Kidney capillary endothelial cell (primary cell): Measurements from ENCODE around the gene C1QTNF1.
A peak's percentile ranks its signal among the peaks of the same experiment; 100 is the strongest.
"Not testable (repeated sequence)": the region's sequence is repeated elsewhere in the genome, so short reads cannot be mapped to it uniquely, and the experiment has no call there.

Source experiments
- DNase-seq: peaks from one replicate; pipeline ENCODE4 v3.0.0-alpha.2; 2018; ENCODE audit warnings: low spot score

Gene C1QTNF1

GRCh38 chr17:79024901-79025737, 1.1 kb downstream of the C1QTNF1 start:
- no peak for DNase-seq

DNA sequence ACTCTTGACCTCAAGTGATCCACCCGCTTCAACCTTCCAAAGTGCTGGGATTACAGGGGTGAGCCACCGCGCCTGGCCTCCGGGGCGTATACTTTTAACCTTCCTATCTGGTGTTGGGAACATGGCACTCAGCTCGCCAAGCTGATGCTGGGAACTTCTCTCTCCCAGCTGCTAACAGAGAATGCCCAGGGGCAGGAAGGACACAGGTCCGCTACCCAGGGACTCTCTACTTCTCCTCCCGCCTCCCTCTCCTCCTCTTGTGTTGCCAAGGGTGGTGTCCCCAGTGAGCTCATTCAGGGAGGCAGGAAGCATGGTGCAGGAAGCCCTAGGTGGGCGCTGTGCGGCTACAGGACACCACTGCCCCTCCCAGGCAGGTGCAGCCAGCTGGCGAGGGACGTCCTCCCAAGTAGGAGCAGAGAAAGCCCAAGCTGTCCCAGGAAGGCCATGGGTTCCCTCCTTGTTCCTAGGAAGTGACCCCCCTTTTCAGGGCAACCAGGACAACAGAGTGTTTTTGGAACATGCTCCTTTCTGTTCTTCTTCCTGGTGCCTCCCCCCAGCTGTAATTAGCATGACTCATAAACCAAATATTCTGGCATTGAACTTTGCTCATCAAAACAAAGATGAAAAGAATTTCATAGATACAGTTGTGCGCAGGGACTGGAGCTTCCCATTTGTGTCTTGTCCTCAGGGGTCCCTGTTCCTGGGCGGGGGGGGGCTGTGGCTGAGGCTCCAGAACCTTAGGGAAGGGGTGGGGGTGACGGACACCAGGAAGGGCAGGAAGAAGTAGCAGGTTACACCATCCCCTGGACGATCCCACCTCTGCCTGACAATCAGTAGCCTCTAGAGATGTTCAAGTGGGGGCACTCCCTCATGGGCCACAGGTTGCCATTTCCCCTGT, 2.7 kb downstream of the C1QTNF1 start:
- no peak for DNase-seq

- DNase-seq: no peak
These were observed 3.4 kb downstream of the C1QTNF1 start for GRCh38 chr17:79027274-79027924.

DNA sequence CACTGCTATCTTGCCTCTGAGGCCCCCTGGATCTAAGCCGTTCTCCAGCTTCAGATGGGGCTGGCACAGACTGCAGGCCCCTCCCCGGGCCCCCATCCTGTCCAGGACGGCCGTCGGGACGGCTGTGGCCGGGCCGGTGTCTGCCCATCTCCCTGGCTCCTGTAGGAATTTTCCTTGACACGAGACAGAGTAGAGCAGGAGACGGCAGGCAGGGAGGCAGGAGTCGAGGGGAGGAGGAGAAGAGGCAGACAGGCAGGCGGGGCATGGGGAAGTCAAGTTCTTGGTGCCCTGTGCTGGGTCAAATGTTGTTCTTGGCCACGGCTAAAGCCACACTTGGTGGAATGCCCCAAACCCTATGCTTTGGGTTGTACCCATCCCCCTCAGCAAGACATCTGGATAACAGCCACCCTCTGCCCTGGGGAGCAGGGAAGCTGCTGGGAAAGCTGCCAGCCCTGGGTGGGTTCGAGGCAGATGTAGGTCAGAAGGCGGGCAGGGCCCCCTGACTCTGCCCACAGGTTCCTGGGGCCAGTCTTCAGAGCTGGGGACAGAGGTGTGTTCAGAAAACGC, 4.0 kb downstream of the C1QTNF1 start:
- no peak for DNase-seq

DNA sequence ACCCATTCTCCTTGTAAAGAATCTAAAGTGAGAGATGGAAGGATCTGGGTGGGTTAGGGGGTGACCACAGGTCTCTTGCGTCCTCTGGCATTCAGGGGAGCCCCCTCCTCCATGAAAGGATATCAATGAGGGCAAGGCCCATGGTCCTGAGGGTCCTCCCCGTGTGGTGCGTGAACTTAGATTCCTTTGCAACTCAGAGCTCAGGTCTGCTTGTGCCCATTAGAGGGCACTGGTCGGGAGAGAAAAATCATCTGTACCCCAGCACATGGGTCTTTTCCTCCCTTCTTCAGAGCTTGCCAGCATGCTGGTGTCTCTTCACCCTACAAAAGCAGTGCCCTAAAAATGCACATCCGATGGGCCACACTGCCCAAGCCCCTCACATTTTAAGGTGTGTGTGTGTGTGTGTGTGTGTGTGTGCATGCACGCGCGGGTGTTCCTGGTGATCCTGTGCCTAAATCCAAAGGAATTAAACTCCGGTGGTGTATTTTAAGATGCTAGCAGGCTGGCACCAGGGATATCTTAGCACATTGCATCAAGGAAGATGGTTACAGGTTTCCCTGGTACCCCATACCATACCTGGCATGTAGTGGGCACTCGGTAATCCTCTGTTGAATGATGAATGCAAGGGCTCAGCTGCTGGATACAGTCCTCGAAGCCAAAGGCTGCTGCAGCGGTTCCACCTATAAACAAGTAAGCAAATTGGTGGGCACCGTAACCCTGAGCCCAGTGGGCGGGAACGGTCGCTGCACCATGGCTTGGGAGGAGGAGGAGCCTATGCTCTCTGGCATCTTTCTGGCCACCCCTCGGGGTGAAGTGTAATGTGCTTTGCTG, 4.7 kb downstream of the C1QTNF1 start:
- DNase-seq: no peak

GRCh38 chr17:79029327-79030009, 5.5 kb downstream of the C1QTNF1 start:
- no peak for DNase-seq

GRCh38 chr17:79030636-79031035, 6.7 kb downstream of the C1QTNF1 start:
- DNase-seq: not testable (repeated sequence)

- DNase-seq: no peak
These were observed 8.3 kb downstream of the C1QTNF1 start for GRCh38 chr17:79031996-79032875.

DNA sequence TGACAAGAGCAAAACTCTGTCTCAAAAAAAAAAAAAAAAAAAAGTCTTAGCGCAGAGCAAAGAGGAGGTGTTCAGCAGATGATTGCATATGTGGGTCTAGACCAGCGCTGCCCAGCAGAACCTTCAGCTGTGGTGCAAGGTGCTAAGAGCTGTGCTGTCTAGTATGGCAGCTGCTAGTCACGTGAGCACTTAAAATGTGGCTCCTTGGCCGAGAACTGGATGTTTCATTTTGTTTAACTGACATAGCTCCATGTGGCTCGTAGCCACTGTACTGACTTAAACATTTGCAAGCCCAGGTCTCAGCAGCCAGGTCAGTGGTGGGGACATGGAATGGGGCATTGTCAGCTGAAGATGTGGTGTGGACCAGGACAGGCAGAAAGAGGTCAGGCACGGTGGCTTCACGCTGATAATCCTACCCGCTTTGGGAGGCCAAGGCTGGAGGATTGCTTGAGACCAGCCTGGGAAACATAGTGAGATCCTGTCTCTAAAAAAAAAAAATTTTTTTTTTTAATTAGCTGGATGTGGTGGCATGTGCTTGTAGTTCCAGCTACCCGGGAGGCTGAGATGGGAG, 9.2 kb downstream of the C1QTNF1 start:
- DNase-seq: no peak

DNA sequence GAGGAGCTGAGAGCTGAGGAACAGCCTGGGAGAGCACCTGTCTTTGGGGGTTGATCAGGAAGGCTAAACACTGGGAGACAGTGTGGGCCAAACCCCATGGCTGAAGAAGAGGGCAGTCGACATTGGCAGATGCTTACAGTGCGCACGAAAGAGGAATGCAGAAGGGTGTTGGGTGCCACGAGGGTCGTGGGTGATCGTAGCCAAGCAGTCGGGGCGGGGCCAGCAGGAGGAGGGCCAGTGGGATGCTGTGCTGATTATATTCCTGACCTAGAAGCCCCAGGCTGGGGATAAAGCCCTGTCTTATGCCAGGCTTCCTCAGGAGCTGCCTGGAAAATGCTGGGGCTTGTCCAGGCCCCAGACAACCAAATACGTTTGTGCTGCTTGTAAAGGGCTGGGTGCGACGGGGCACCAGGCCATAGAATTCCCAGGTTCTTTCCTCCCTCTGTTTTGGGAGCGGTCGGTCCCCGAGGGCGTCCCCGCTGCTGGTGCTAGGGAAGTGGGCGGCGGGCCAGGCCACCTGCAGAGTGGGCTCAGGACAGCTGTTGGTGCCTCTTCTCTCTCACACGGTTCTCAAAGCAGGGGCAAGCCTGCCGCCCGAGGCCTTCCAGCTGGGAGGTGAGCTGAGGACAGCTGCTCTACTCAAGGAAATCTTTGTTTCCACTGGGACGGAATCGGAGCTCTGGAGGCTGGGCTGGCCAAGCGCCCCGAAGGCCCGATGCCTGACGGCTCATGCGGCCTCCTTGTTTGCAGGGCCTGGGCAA, 10.0 kb downstream of the C1QTNF1 start:
- no peak for DNase-seq

DNA sequence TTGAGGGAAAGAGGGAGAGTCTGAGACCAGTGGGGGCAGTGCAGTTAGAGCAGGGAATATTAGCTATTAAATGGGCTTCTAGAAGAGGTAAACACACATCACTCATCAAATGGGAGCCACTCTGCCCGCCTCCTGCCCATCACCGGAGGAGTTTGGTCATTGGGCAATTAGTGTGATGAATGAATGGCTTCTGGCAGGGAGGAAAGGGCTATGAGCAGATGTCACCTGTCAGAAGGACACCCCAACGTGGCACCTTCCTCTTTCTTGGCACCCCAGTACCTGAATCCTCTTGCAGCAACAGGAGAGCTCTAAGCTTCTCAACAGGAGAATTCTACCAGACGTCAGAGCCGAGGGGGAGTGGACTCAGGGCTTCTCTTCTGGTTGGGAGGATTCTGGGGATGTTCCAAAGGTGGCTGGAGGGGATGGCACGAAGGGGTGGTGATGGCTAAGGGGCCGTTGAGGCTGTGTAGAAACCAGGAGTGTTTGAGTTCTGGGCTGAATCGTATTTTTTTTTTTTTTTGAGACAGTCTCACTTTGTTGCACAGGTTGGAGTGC, 11.0 kb downstream of the C1QTNF1 start:
- DNase-seq: no peak

DNA sequence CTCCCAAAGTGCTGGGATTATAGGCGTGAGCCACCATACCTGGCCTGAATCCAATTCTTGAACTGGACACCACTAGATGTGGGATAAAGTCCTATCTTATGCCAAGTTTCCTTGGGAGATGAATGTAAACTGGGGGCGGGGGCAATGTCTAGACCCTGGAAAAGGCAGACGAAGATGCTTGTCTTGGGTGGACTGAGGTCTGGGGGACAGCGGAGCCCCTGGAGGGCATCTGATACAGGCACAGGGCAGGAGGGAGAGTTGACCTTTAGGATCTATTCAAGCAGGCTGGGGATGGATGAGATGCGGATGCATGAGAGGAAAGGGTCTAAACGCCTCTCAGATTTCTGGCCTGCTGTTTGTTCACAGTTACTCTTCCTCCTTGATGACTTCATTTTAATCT, 11.7 kb downstream of the C1QTNF1 start:
- DNase-seq: no peak

DNA sequence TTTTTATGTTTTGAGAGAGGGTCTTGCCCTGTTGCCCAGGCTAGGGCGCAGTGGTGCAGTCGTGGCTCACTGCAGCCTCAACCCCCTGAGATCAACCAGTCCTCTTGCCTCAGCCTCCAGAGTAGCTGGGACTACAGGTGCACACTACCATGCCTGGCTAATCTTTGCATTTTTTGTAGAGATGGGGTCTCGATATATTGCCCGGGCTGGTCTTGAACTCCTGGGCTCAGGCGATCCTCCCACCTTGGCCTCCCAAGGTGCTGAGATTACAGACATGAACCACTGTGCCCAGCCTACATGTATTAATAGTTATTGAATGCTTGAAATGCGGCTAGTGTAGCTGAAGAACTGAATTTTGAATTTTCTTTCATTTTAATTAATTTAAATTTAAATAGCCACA, 12.2 kb downstream of the C1QTNF1 start:
- DNase-seq: no peak

- DNase-seq: peak; percentile 84
These were observed 12.6 kb downstream of the C1QTNF1 start for GRCh38 chr17:79036596-79036995.

DNA sequence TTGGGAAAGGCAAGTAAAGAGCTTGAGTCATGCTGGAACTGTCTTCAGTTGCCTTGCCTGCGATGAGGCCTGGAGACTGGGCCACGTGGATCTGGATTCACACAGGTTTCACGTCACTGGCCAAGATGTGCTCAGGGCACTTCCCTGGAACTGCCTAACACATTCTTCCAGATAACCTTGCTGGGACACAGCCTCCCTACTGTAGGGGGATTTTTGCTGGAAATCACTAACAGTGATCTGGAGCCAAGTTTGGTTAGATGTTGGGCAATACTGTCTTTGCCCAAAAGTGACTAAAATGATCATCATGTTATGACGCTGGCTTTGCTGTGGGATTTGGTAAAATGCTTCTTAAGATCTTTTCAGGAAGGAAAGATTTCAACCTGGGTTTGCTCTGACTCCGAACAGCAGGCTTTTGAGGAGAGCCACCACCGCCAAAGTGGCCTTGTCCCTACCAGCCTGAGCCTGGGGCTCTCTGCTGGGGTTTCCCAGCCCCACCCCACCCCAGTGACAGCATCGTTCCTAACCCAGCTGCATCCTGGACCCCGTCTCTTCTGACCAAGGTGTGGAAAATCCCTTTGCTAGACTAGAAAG, 14.7 kb downstream of the C1QTNF1 start:
- no peak for DNase-seq

DNA sequence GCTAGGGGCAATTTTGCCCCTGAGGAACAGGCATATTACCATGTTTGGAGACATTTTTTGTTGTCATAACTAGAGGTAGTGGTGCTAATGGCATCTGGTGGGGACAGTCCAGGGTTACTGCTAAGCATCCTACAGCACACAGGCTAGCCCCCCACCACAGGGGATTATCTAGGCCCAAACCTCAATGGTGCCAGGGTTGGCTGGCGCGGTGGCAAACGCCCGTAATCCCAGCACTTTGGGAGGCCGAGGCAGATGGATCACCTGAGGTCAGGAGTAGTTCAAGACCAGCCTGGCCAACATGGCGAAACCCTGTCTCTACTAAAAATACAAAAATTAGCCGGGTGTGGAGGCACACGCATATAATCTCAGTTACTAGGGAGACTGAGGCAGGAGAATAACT, 15.2 kb downstream of the C1QTNF1 start:
- no peak for DNase-seq

DNA sequence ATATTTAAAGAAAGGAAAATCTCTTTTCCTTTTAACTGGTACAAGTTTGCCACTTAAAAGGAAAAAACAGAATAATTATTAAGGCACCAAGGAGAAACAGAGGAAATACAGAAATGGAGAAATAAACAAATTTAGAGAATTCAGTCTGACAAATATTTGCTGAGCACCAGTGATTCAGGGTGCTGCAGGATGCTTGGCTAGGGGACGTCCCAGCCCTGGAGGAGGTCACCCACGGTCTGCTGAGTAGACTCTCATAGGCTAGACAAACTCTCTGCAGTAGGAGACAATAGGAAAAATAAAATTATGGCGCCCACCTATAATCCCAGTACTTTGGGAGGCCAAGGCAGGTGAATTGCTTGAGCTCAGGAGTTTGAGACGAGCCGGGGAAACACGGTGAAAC, 15.9 kb downstream of the C1QTNF1 start:
- no peak for DNase-seq

DNA sequence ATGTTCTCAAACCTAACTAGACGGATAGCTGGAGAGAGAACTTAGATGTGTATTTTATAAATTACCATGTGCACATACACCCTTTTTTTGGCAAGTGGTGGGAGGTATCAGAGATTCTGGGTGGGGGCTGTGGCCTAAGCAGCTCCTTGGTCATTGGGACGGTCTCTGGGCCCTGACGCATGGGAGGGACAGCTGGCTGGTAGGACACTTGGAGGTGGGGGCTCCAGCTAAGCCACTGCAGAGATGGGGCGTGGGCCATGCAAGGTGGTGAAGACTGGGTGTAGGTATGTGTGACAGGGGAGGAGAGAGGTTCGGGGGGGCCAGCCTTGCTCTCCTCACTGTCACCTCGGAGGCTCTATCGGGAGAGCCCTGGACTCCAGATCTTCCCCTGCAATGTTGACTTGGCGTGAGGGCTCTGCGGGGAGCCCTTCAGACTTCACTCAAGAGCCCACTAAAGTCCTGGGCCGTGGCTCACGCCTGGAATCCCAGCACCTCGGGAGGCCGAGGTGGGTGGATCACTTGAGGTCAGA, 17.1 kb downstream of the C1QTNF1 start:
- no peak for DNase-seq
